PC-9 (cell line): ENCODE measurements around the gene BHLHA15. TPM values are rescaled to one million over a fixed set of nuclear protein-coding genes. Genes with fewer than 3 reads are reported as not detected.

Experiments used
- BruUV-seq: library from RNA; stranded (reverse); fragments of 400-500 nt; replicated peaks from 2 replicates; lab custom pipeline; 2021; lab: Mats Ljungman, UMichigan
- CTCF ChIA-PET: fragments of 300-600 bp; sonication (Branson Sonifier 250); formaldehyde crosslinking; loops from one replicate; lab custom pipeline; 2022; ENCODE audit warnings: antibody characterized with exemption; lab: Charles Lee
- POLR2A ChIA-PET: fragments of 300-600 bp; sonication (Branson Sonifier 250); formaldehyde crosslinking; loops from one replicate; lab custom pipeline; 2022; ENCODE audit warnings: antibody characterized with exemption; ENCODE audit not compliant: unreplicated experiment; lab: Charles Lee
- DNase-seq, 2 experiments: peaks; one replicate each; pipeline versions ENCODE4 v3.0.0 to v3.0.0-alpha.2; 2015 to 2022; ENCODE audit warnings: mixed read lengths in 1 of 2
- H2AFZ ChIP-seq: fragments of 200-600 bp; sonication (generic); 2 replicates; pipeline ENCODE4 v1.8.1; 2017; ENCODE audit warnings: antibody characterized with exemption
- H3F3A ChIP-seq: fragments of 200-600 bp; sonication (generic); 2 replicates; pipeline ENCODE4 v1.8.1; 2017; ENCODE audit warnings: antibody characterized with exemption, mild to moderate bottlenecking, low read depth; ENCODE audit not compliant: insufficient read depth
- H3K27ac ChIP-seq: fragments of 200-600 bp; sonication (generic); 2 replicates; pipeline ENCODE4 v1.6.1; 2016; ENCODE audit warnings: mixed run types
- H3K27me3 ChIP-seq: fragments of 200-600 bp; sonication (generic); 2 replicates; pipeline ENCODE4 v1.6.1; 2016; ENCODE audit warnings: low read depth, mixed run types; ENCODE audit not compliant: insufficient read depth
- H3K36me3 ChIP-seq: fragments of 200-600 bp; sonication (generic); 2 replicates; pipeline ENCODE4 v1.6.1; 2016; ENCODE audit warnings: low read depth, mixed run types
- H3K4me1 ChIP-seq: fragments of 200-600 bp; sonication (generic); replicated peaks from 2 replicates; pipeline ENCODE4 v1.6.1; 2016; ENCODE audit warnings: mixed run types; ENCODE audit not compliant: insufficient read depth
- H3K4me2 ChIP-seq: fragments of 200-600 bp; sonication (generic); 2 replicates; pipeline ENCODE4 v1.6.1; 2017; ENCODE audit warnings: mixed run types
- H3K4me3 ChIP-seq: fragments of 200-600 bp; sonication (generic); 2 replicates; pipeline ENCODE4 v1.6.1; 2016; ENCODE audit warnings: mixed run types
- H3K79me2 ChIP-seq: fragments of 200-600 bp; sonication (generic); 2 replicates; pipeline ENCODE4 v1.6.1; 2017; ENCODE audit warnings: low read depth, mixed run types
- H3K9me2 ChIP-seq: fragments of 200-600 bp; sonication (generic); 2 replicates; pipeline ENCODE4 v1.8.1; 2017; ENCODE audit warnings: mild to moderate bottlenecking; ENCODE audit not compliant: insufficient read depth
- H3K9me3 ChIP-seq: fragments of 200-600 bp; sonication (generic); 2 replicates; pipeline ENCODE4 v1.8.1; 2016; ENCODE audit warnings: low read depth; ENCODE audit not compliant: insufficient read depth
- H4K20me1 ChIP-seq: fragments of 200-600 bp; sonication (generic); 2 replicates; pipeline ENCODE4 v1.8.1; 2017; ENCODE audit not compliant: insufficient read depth
- CTCF ChIP-seq: fragments of 200-600 bp; sonication (generic); conservative IDR thresholded peaks from 2 replicates; pipeline ENCODE4 v1.6.1; 2017; ENCODE audit warnings: mixed run types, antibody characterized with exemption, mild to moderate bottlenecking, moderate library complexity
- EZH2 ChIP-seq: fragments of 200-600 bp; sonication (generic); IDR thresholded peaks from 2 replicates; pipeline ENCODE4 v1.8.0; 2017; ENCODE audit warnings: antibody characterized with exemption, low read depth
- intact Hi-C: fragments of 100-400 bp; cut with micrococcal nuclease; formaldehyde crosslinking; loops from one replicate; pipeline ENCODE4 v1.10.0; 2022; ENCODE audit not compliant: unreplicated experiment
- total RNA-seq: library from RNA; stranded (reverse); gene quantifications from 2 replicates; pipeline ENCODE4 v1.2.3, GENCODE V29; 2021

Gene BHLHA15
- total RNA-seq, 1 experiment from 2014 or later: 0.79 TPM

GRCh38 chr7:98232263-98232585 is 21.0 kb downstream of the BHLHA15 start:
- intact Hi-C loops: no loop called here
- H3K4me2 ChIP-seq: no peak overlapping the region
- TF ChIP-seq EZH2: no peak
- TF ChIP-seq CTCF: no peak
- H3K9me2 ChIP-seq: no peaks in the 10 kb centered on the region
- H3K27me3 ChIP-seq: no peaks in the 10 kb centered on the region
- DNase-seq: no peak
- H2AFZ ChIP-seq: no peak overlapping the region
- H4K20me1 ChIP-seq: no peaks in the 10 kb centered on the region
- no peaks in the 10 kb centered on the region for H3F3A ChIP-seq
- no peak overlapping the region for H3K4me3 ChIP-seq
- no peaks in the 10 kb centered on the region for H3K9me3 ChIP-seq
- H3K27ac ChIP-seq: no peak overlapping the region
- H3K79me2 ChIP-seq: no peaks in the 10 kb centered on the region
- CTCF ChIA-PET: no interaction called here
- BruUV-seq: no TSS peak
- POLR2A ChIA-PET: no interaction called here
- no peaks in the 10 kb centered on the region for H3K4me1 ChIP-seq
- no peaks in the 10 kb centered on the region for H3K36me3 ChIP-seq

DNA sequence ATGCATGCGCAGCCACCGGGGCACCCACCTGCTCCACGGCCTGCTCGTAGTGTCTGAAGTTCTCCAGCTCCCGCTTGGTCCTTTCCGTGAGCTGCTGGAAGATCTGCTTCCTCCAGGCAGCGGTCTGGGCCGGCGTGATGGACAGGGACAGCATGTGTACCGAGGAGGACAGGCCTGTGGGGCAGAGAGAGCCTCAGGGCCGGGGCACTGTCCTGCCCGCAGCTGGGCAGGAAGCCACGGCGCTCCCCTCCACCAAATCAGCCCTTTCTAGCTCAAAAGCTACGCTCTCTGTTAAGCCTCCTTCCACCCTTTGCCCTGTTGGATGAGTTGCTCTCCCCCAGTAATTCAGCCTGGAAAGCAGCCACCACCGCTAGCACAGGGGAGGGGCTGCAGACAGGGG is 21.6 kb downstream of the BHLHA15 start:
- Histone ChIP-seq H3K36me3 (no peaks in the 10 kb centered on the region), H3K4me3 (no peak overlapping the region), H3K27ac (no peak overlapping the region), H4K20me1 (no peaks in the 10 kb centered on the region), H3K79me2 (no peaks in the 10 kb centered on the region), H3K9me2 (no peaks in the 10 kb centered on the region), H3K27me3 (no peaks in the 10 kb centered on the region), H3K9me3 (no peaks in the 10 kb centered on the region), H3F3A (no peaks in the 10 kb centered on the region), H3K4me1 (no peaks in the 10 kb centered on the region), H2AFZ (no peak overlapping the region), H3K4me2 (no peak overlapping the region)
- CTCF ChIA-PET: no interaction called here
- no peak for DNase-seq
- POLR2A ChIA-PET: no interaction called here
- BruUV-seq: no TSS peak
- intact Hi-C loops: no loop called here
- TF ChIP-seq CTCF: no peak
- TF ChIP-seq EZH2: no peak

DNA sequence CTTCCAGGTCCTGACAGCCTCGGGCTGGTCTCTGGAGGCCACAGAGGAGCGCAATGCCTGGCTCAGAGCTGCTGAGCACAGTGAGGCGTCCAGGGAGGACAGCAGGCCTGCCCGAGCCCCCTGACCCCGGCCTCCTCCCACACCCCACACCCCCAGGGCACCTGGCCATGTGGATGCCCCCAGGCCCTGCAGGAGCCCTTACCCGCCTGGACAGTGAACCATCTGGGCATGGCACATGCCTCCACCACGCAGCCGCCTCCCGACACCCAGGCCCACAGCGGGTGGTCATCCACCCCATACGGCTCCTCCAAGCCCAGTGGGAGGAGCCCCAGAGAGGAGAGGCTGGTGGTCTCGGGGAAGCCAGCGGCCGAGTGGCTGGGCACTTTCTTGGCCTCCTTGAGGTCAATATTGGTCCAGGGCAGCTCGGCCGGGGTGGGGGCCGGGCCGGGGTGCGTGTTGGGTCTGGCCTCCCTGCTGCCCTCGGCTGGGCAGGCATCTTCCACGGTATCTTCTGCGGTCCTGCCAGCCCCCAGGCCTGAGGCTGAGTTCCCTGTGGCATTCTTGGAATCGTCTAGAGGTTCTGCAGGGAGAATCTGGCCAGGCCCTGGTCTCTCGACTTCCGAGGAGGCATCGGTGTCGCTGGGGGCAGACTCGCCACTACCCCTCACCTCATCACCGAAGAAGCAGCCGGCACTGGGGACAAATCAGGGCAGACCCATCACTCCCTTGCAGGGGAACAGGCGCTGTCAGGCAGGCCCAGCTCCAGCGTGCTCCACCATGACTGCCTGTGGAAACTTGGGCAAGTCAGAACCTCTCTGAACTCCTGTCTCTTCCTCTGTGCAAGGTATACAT is 22.2 kb downstream of the BHLHA15 start:
- H3K4me2 ChIP-seq: no peak overlapping the region
- no TSS peak for BruUV-seq
- no peaks in the 10 kb centered on the region for H3F3A ChIP-seq
- H3K79me2 ChIP-seq: no peaks in the 10 kb centered on the region
- H3K27ac ChIP-seq: no peak overlapping the region
- no peaks in the 10 kb centered on the region for H3K36me3 ChIP-seq
- H3K27me3 ChIP-seq: no peaks in the 10 kb centered on the region
- intact Hi-C loops: no loop called here
- no peaks in the 10 kb centered on the region for H4K20me1 ChIP-seq
- no peak for TF ChIP-seq EZH2
- TF ChIP-seq CTCF: no peak
- CTCF ChIA-PET: interaction anchor here (0.6 kb wide), 1 partner anchor 36 kb away, joined by 5 read pairs; no protein-coding TSS in a partner anchor
- DNase-seq: no peak
- no peaks in the 10 kb centered on the region for H3K9me3 ChIP-seq
- no peak overlapping the region for H3K4me3 ChIP-seq
- no peak overlapping the region for H2AFZ ChIP-seq
- POLR2A ChIA-PET: no interaction called here
- H3K9me2 ChIP-seq: no peaks in the 10 kb centered on the region
- no peaks in the 10 kb centered on the region for H3K4me1 ChIP-seq
